COLO668 (cell line): ENCODE data around the gene OR5A2.
"Not testable (repeated sequence)": the region's sequence is repeated elsewhere in the genome, so short reads cannot be mapped to it uniquely, and the experiment has no call there.

Source experiments
- DNase-seq: peaks from one replicate; lab custom pipeline; 2025; ENCODE audit not compliant: unreplicated experiment; lab: John Stamatoyannopoulos, UW

The OR5A2 gene, protein sequence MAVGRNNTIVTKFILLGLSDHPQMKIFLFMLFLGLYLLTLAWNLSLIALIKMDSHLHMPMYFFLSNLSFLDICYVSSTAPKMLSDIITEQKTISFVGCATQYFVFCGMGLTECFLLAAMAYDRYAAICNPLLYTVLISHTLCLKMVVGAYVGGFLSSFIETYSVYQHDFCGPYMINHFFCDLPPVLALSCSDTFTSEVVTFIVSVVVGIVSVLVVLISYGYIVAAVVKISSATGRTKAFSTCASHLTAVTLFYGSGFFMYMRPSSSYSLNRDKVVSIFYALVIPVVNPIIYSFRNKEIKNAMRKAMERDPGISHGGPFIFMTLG

DNA sequence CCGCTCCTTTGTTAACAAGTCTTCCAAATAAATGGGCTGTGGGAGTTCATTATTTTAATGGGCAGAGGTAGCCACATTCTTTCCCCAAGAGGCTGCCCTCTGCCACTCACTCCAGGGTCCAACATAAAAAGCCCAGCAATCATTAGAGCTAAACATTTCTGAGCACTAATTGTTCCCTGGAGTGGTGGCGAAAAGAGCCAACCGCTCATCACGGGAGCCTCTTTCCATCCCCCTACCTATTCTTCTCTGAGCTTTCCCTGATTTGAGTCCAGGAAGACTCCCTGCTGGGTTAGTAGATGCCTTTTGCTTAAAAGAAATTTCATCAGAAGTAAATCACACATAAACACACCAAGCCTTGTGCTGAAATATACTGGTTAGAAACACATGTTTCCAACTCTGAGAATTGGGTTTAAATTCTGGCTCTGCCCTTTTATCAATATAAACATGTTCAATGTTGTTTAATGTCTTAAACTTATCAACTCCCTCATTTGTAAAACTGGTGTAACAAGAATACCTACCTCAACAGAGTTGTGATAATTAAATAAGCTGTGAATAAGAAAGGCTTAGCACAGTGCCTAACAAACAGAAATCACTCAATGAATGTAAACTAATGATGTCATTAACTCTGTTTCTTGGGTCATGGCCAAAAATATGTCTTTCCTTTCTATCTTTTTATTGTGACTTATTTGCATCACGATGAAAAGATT lies at the start of gene OR5A2:
OR5A2 (minus strand) TSS at position 53 of the 707 bp plus-strand sequence. CDS start 3,460 bp downstream, outside the sequence.
- DNase-seq: no peak

DNA sequence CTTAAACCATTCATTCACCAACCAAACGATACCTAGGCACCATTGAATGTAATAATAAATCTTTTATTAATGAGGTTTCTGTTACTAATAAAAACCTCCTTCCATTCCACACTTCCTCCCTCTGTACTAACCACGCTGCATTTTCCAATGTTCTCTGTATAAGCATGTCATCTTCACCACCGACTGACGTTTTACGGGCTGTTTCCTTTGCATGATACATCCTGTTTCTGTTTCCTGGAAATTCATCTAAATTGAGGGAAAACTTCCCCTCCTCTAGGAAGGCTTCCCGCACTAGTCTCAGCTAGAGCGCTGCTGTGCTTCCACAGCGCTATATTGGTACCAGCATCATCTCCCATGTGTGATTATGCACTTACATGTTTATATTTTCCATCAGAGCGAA lies 49.0 kb upstream of the OR5A2 start:
- no peak for DNase-seq

- no peak for DNase-seq
These were observed 46.8 kb upstream of the OR5A2 start, which contains the start of gene OR4D10 for GRCh38 chr11:59473015-59473414. TSS of gene OR4D10 (plus strand) at chr11:59473315. CDS start at chr11:59477430, 4,115 bp downstream.

DNA sequence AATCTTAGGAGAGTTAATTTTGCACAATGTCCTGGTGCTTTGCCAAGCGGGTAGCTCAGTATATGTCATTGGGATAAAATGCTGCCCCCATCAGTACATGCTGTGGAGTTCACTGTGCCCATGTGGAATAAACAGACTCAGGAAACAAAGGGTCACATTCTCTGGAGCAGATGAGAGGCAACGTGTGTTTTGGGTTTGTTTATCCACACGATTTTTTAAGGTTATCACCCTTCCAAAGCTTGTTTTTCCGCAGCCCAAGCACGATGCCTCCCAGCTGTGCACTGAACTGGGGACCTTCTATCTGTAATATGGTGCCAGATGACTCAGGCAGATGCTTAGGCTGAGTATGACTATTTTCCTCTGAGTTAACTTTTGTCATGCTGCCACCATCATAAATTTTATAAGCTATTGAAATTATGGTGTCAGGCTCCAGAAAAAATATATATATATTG lies 37.0 kb upstream of the OR5A2 start:
- no peak for DNase-seq

DNA sequence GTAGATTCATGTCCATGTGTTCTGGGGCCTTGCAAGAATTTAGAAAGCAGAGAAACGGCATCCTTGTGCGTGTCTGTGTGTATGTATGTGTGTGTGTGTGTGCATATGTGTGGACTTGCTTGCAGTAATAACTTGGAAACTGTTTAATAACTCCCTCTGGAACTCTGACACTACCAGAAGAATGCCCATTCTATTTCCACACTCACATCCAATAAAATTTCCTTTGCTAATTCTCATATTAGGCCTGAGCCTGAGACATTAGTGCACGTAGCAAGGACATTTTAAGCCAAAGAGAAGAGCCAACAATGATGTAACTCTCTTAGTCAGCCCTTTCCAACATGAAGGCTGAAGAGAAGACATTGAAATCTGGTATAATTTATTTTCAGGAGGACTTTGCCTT lies 33.7 kb upstream of the OR5A2 start:
- DNase-seq: no peak

DNA sequence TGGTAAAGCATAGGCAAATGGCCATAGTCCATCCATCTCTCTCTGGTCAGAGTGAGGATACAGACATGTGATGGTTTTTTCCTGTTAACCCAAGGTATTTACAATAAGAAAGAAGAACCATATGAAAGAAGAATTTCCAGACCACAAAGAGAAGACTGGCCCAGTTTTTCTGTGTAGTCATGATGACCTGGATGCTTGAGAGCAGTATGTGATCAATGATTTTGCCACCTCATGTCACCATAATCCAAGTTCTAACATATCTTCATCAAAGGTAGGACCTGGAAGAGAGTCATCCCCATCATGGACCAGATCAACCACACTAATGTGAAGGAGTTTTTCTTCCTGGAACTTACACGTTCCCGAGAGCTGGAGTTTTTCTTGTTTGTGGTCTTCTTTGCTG lies 30.4 kb upstream of the OR5A2 start, which contains the start of gene OR4D6:
OR4D6 (plus strand) TSS at position 301 of the 400 bp plus-strand sequence; CDS start at position 301, 0 bp downstream.
- DNase-seq: no peak

DNA sequence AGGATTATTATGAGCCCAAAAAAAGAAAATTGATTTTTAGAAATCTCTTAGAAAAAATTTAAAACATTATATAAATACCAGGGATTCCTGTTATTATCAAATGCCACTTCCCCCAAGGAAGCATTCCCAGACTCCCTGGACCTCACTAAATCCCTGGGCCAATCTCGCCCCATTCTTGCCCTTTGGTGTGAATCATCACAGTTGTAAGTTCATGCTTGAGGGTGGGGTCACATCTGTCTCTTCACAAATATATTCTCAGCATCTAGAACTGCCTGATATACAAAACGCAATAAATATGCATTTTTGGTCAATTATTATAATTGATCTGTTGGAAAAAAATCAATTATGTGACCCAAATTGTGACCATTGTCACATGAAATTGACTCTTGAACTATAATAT lies 22.3 kb upstream of the OR5A2 start:
- DNase-seq: no peak

GRCh38 chr11:59445624-59446023 lies 19.4 kb upstream of the OR5A2 start:
- not testable (repeated sequence) for DNase-seq

DNA sequence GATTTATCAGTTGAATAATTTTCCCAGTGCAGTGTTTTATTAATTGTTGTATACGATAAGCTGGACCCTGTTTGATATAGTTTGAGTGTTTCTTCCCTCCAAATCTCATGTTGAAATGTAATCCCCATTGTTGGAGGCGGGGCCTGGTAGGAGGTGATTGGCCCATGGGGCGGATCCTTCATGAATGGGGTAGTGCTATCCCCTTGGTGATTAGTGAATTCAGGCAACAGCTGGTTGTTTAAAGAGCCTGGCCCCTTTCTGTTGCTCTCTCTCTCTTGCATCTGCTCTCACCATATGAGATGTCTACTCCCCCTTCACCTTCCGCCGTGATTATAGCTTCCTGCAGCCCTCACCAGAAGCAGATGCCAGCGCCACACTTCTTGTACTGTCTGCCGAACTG lies 11.6 kb upstream of the OR5A2 start:
- DNase-seq: no peak

DNA sequence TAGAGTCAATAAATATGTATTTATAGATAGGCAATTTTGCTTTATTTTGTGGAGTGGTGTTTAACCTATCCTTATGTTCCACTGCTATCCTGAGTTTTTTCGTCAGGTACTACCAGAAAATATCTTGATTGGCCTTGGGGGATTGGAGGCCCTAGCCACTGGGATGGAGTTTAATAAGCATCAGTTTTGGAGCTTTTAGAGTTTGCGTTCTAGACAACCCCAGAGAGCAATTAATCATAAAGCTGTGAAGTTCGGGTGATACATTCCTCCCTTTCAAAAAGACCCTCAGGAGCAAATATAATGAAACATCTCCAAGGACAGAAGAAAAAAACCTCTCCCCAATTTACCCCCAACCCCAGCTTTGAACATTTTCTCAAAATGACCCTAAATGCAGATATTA lies 10.0 kb upstream of the OR5A2 start, which contains the start of gene OR5A1:
OR5A1 (plus strand) TSS at position 301 of the 400 bp plus-strand sequence. CDS start 6,700 bp downstream, outside the sequence.
- DNase-seq: no peak

- DNase-seq: peak; percentile 25
These were observed 3.8 kb upstream of the OR5A2 start for GRCh38 chr11:59429924-59430516.

GRCh38 chr11:59427068-59427382 lies 812 bp upstream of the OR5A2 start:
- no peak for DNase-seq

DNA sequence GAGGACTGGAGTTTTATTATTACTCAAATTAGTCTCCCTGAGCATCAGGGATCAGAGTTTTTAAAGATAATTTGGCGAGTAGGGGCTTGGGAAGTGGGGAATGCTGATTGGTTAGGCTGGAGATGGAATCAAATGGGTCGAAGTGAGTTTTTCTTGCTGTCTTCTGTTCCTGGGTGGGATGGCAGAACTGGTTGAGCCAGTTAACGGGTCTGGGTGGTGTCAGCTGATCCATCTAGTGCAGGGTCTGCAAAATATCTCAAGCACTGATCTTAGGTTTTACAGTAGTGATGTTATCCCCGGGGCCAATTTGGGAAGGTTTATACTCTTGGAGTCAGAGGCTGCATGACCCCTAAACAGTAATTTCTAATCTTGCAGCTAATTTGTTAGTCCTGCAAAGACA lies 1.1 kb downstream of the OR5A2 start:
- DNase-seq: no peak

DNA sequence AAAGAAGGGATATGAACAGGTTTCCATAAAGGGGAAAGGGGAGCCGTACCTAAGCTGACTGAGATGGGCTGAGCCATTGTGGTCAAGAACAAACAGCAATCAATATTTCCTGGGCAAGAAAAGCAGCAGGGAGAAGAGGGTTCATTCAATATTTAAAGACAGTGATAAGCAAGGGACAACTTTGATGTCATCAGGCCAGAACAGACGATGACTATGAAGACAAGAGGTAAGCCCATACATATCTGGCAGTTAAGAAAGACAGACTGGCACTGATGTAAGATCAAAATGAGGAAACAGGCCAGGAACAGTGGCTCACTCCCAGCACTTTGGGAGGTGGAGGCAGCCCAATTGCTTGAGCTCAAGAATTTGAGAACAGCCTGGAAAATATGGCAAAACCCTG lies 2.4 kb downstream of the OR5A2 start:
- no peak for DNase-seq

DNA sequence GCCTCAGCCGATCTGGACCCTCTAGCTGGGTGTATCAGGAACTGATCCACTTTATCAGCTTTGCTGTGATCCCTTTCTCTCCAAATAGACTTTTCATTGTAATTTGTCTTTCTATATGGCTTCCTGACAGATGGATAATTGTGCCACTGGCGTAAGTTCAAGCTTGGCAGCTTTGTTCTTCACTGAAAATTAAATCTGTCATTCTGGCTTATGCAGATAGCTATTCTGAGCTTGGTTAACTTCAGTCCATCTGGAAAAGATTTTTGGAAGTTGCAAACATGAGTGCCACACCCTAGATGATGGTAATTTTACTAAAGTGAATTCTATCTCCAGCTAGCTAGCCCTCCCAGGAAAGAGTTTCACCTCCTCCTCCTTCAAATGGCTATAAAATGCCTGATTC lies 8.1 kb downstream of the OR5A2 start:
- no peak for DNase-seq

- DNase-seq: no peak
These were observed 9.2 kb downstream of the OR5A2 start for GRCh38 chr11:59417023-59417422.

DNA sequence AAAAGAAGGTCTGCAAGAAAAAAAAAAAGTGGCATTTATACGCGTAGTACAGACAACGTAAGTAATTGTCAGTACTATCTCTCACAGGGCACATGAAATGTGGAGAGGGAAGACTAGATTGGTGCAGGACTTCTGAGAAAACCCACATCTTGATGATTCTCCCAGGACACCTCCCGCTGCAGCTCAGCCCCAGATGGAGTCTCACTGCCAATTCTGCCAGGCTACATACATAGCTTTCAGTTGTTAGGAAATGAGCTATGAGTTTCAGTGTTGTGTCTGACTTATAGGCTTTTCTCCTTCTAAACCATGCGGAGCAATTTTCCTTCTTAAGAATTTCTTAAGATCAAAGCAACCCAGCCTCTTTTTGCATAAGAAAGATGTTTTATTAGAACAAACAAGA lies 9.6 kb downstream of the OR5A2 start:
- no peak for DNase-seq

DNA sequence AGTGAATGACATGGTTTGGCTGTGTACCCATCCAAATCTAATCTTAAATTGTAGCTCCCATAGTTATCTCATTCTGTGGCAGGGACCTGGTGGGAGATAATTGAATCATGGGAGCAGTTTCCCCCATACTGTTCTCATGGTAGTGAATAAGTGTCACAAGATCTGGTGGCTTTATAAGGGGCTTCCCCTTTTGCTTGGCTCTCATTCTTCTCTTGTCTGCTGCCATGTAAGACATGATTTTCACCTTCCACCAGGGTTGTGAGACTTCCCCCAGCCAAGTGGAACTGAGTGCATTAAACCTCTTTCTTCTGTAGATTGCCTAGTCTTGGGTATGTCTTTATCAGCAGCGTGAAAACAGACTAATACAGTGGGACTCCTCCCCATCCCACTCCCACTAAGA lies 11.1 kb downstream of the OR5A2 start:
- no peak for DNase-seq

GRCh38 chr11:59413646-59414045 lies 12.6 kb downstream of the OR5A2 start:
- DNase-seq: no peak

DNA sequence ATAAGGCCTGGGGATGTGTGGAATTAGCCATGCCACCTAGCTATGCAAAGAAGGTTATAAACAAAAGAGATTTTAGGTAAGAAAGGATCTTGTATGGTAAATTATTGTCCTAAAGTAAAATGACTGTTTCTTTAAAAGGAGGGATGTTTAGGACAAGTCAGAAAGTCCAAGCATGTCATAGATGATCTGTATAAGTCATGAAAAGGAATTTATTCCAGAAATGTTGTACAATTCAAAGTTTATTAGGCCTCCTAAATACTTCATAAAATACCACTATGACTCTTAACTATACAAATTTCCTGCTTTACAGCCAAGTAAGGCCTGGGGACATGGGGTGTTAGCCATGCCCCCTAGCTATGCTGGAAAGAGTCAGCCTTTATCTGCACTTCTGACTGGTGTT lies 22.7 kb downstream of the OR5A2 start:
- DNase-seq: no peak

GRCh38 chr11:59401262-59401552 lies 25.0 kb downstream of the OR5A2 start:
- no peak for DNase-seq
